HS-5 (cell line): Measurements from ENCODE around the gene RRM2.

Experiments
- DNase-seq: peaks from one replicate; pipeline ENCODE4 v3.0.0-alpha.2; 2012; ENCODE audit warnings: low read depth

The RRM2 gene

DNA sequence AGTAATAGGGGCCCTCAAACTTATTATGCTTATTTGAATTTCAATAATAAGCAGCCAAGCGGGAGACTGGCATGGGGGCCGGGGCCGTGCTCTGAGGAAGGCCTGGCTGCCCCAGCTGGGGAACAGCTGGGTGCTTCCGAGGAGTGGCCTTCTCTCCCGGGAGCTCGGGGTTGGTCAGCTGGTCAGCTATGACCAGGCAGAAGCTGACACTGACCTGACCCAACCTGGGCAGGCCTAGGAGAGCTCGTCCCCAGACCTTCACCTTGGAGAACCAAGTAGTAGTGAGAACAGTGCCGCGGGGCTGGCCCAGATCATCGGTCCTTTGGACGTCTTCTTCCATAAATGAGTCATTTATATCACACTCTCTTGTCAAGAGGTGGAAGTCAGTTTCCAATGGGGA is 36.1 kb downstream of the RRM2 start:
- no peak for DNase-seq

DNA sequence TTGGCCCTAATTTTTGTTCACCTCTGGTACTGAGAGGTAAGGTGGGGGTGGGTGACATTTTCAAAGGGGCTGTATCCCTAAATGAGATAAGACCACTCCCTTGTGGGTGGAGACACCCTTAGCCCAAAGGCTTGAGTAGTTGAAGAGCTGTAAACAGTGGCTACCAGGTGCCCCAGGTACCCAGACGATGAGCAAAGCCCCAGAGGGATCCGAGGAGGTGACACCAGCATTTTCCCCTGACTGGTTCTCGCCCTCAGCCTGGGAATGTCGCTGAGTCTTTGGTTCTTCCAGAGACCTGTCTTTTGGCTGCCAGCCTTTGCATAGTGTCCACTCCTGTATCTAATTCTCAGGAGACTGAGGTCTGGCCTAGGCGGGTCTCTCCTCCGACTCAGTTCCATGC is 36.5 kb downstream of the RRM2 start:
- DNase-seq: no peak

DNA sequence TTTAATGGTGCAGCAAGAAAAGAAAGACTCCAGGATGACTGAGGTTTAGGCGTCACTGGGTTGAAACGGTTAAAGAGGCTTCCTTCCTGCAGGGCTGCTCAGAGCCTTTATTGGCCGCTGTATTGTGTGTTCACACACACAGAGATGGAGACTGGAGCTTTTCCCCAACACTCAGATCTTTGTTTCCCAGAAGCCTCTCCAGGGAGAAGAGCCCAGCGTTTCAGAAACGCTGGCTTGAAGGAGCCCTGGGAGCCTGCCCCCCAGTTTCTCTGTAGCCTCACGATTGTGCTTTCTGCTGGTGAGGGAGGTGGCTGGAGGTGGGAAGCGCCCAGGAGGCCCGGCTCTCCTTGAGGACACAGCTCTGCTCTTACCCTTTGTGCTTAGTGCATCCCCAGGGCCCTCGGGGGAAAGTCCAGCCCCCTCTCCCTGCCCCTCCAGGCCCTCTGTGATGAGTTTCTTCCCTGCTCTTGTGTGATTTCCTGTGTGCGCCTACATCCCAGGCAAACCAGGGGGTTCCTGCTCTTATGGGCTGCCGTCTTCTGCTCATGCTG is 37.1 kb downstream of the RRM2 start:
- no peak for DNase-seq

DNA sequence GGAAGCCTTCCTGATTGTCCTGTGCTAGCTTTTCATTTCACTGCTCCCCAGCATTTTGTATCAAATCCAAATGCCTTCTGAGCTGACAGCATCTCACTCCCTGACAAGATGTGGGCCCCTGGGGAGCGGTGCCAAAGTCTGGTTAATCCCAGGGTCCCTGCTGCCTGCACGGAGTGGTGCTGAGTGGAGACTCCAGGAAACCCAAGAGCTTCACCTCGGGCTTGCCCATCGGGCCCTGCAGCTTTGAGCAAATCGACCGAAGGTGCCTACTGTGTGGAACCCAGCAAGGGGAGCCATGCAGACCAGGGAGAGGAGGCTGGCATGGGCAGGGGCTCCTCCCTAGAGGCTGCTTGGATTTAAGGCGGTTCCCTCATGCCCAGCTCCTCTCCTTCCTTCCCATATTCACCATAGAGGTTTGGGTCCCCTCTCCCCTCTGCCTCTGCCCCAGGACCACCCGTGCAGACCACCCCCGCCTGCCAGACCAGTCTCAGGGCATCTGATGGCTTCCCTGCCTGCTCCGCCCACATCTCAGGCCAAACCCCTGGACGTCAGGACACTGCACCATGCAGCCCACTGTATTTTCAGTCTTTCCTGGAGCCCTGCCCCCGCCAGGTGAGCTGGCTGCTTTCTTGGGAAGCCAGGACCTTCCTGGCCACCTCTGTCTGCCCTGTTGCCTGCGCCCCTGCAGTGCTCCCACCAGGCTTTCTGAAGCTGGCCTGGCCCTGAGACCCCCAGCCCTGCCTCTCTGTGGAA is 37.8 kb downstream of the RRM2 start:
- DNase-seq: no peak

DNA sequence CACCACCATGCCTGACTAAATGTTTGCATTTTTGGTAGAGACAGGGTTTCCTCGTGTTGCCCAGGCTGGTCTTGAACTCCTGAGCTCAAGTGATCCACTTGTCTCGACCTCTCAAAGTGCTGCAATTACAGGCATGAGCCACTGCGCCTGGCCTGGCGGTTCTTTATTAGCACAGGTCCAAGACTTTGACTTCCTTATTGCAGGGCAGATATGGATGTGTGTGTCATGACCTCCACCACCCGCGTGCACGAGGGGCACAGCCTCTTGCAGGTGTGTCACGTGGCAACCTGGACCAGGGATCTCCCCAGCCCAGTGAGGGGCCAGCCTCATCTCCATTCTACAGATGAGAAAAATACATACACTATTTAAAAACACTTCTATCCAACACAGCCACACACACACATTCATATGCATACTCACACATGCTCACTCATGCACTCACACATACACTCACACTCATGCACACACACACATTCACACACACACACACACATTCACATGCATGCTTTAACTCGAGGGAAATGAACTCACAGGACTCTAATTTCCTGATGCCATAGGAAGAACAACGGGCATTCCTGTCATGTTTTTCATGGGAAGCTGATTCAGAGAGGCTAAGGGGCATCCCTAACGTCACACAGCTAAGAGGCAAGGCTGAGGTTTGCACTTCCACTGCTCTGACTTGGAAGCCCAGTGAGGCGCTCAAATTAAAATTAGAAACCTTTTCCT is 38.8 kb downstream of the RRM2 start:
- DNase-seq: no peak

DNA sequence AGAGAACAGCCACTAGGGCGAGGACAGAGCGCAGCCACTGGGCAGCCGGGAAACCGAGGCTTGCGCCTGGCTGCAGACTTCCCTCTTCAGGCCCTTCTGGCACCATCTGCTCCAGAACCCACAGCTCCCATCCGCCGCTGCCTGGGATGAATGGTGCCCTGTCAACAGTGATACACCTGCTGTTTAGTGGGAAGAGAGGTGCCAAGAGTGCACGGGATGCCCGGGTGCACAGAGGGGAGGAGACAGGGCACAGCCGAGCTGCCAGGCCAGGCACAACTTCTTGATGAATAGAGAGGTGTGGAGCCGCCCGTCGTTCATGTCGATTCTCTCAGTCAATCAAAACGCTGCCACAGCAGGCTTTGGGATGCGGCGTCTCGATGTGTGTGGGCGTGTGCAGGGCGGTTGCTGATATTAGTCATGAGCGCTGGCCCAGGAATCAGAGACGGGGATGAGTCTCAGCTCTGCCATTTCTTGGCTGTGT is 39.5 kb downstream of the RRM2 start:
- DNase-seq: no peak

DNA sequence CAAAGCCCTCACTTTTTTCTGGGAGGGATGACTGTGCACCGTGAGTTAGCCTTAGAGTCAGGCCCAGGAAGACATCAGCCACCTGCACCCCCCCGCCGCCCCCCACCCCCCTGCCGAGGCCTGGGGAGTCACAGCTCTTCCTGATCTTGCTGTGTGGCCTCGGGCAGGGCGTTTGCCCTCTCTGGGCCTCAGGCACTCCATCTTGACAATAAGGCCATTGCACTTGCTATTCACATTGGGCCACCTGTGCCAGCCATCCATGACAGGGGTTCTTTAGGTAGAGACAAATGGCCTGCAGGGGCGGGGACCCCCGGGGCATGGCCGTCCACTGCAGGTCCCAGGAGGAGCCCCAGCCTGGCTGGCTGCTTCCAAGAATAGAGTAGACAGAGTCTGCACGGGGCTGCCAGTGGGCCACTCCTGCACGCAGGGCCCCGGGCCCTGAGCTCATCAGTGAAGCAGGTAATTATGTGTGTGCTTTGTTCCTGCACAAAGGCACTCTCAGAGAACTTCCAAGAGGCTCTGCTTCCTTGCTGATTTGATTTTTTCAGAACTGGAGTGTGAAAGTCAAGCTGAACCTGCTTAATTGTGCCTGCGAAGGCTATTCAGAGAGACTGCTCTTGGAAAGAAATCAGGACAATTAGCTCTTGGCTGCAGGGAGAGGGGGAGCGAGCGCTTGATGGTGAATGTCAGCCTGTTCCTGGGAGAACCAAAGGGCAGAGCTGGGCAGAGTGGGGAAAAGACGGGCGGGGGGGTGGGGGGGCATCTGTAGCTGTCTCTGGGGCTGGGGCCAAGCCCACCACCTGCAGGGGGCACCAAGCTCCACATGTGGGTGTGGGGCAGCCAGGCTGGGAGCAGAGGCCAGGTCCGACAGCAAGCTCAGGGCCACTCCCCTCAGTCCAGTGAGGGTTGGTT is 40.3 kb downstream of the RRM2 start:
- DNase-seq: no peak

DNA sequence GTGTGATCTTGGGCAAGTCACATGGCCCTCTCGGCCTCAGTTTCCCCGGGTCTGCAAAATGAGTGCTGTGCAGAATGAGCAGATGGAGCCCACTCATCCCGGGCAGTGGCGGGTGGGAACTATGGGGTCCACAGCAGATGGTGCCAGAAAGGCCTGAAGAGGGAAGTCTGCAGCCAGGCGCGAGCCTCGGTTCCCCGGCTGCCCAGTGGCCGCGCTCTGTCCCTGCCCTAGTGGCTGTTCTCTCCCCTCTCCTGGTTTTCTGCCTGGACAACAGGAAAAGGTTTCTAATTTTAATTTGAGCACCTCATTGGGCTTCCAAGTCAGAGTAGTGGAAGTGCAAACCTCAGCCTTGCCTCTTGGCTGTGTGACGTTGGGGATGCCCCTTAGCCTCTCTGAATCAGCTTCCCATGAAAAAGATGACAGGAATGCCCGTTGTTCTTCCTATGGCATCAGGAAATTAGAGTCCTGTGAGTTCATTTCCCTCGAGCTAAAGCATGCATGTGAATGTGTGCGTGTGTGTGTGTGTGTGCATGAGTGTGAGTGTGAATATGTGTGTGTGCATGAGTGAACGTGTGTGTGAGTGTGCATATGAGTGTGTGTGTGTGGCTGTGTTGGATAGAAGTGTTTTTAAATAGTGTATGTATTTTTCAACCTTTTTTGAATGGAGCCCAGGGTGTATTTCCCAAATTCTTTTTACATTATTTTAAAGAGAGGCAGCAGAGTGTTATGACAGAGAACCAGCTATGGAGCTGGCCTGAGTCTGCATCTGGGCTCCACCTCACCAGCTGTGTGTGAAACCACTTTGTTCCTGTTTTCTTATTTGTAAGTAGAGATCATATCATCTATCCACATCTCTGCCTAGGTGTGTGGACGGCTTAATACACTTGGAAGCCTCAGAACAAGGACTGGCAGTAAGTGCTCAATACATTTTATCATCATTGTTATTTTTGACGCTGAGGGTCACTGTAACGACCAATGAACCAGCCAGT is 41.3 kb downstream of the RRM2 start:
- no peak for DNase-seq

DNA sequence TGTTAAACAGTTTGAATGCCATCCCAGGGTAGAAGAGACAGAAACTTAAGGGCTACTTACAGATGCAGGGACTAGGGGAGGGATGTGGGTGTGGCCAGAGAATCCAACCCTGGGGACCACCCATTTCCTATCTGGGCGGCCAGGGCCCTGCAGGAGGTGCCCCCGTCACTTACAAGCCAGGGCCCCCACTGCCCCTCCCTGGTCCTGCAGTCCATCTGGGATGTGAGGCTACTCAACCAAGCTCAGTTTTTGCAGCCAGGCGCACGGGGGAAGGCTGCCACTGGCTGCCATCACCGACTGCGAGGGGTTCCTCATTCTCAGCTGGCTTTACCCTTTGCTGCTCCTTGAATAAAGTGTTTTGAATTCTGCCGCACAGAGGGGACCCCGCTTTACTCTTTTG is 42.1 kb downstream of the RRM2 start:
- no peak for DNase-seq

DNA sequence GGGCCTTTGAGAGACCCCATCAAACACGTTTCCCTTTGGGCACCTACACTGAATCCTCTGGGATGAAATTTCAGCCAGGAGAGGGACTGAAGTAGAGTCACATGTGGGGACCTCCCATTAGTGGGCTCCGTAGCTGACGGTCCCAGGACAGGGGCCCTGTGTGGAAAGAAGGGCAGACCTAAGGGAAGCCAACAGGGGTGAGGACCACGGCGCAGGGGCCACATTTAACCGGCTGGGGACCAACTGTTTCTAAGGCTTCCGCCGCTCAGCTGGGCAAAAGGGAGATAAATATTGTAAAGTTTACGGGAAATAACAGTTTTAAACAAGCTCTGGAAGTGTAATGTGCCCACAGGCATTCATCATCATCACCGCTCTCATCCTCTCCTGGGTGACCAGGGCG is 42.7 kb downstream of the RRM2 start:
- no peak for DNase-seq

DNA sequence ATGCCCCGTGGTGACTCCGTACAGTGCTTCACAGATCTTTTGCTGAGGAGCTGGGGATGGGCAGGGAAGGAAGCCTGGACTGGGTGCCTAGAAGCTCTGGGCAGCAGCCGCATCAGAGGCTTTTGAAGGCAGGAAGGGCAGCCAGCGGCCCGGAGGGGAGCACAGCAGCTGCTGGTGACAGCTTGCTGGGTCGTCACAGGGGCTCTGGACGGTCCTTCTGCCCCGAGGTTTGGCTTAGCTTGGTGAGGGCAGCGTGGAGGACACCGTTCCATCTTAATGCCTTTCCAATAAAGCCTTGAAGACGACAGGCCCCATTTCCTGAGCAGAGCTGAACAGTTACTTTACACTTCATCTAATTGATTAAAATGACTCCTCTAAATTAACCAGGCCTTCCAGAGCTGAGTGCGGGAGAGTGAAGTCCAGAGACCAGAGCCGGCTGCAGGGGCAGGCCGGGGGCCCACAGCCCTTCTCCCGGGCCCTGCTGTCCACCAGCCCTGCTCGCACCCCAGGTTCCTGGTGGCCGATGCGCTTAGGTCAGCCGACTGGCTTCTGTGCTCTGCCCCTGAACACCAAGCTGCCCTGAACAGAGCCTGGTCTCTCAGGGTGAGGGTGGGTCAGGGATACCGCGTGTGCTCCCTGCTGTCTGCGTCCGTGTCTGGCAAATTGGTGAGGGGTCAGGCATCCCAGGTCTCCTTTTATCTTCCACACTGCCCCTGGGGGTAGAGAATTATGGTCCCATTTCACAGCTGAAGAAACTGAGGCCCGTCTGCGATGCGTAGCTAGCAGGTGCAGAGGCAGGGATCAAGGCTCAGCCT is 43.5 kb downstream of the RRM2 start:
- DNase-seq: no peak

DNA sequence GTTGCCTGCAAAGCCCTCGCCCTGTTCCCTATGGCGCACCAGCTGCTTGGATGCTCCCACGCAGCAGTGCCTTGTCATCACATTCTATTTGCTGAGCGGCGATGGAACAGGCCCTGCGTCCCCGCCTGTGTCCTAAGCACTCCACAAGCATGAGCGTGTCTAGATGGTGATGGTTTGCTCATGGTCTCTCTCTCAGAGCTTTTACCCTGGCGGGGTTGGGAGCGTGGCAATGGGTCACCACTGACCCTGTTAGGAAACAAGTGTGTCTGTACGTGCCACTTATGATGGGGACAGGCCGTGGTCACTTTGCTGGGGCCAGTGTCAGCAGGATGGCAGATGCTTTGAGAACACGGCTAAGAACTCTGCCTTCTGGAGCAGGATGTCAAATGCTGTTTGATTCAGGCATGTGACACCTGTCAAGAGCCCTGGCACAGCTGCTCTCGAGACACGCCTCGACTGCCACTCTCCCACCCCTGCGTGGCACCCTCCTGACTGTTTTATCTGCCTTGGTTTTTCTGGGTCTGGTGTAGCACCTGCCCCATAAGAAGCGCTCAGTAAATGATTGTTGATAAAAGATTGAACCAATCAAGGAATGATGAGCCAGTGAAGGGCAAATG is 44.2 kb downstream of the RRM2 start:
- DNase-seq: no peak

DNA sequence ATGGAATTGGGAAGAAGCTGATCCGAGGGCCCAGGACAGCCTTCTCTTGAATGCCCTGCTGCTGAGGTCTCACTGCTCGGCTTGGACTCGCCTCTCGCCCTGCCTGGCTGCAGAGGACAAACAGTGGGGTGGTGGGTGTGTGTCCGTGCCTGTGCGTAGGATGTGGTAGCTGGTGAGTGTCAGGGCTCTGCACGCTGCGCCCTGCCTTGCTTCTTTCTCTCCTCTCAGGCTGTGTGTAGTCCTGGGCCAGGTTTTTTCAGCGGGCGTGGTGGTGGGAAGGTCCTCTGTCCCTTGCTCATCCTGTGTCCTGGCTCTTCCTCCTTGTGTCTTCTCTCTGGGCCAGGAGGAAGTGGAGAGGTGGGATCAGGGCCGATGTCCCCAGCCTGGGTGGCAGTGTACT is 44.8 kb downstream of the RRM2 start:
- no peak for DNase-seq

DNA sequence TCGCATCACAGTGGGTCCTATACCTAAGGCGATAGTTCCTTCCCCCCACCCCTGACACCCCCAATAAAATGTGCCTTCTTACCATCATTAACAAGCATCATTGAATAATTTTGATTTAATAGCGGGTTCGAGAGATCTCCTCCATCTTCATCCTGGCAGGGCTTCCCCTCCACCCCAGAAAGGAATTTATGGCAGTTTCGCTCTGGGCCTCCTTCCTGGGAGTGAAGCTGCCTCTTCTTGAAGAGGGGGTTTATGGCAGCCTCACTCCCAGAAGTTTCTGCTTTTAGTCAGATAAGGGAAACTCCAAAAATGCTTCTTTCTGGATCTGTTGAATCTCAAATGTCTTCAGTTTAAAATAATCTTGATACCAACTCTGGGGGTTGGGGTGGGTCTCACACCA is 45.7 kb downstream of the RRM2 start:
- no peak for DNase-seq

DNA sequence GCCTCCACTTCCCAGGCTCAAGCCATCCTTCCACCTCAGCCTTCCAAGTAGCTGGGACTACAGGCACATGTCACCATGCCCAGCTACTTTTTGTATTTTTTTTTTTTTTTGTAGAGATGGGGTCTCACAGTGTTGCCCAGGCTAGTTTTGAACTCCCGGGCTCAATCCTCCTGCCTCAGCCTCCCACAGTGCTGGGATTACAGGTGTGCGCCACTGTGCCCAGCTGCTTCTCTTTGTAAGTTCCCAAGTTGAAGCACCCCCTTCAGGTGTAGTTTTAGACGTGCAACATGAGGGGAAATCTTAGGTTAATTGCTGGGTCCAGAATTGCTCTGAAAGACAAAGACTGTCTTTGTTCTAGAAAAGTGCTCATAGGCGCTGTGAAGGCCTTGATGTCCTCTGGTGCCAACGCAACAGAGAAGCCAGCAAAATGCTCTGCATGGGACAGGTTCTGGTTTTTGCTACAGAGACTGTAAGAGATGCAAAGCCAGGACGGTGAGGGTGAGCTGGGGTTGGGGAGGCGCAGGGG is 46.6 kb downstream of the RRM2 start:
- DNase-seq: no peak

DNA sequence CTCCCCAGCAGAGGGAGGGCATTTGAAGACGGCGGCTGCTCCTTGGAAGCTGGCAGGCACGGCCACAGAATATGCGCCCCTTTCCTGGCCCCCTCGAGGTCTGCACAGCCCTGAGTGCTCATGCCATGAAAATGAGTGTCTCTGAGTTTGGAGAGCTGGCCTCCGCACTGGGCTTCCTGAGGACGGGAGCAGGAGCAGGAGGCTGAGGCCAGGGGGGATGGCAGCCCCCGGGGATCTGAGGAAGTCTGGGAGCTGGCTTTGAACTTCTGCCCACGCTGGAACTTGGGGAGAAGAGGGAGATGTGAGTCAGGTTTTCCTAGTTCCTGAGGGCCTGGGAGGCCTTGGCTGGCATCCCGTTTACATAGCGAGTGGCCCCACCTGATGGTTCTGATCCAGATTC is 47.0 kb downstream of the RRM2 start:
- no peak for DNase-seq

DNA sequence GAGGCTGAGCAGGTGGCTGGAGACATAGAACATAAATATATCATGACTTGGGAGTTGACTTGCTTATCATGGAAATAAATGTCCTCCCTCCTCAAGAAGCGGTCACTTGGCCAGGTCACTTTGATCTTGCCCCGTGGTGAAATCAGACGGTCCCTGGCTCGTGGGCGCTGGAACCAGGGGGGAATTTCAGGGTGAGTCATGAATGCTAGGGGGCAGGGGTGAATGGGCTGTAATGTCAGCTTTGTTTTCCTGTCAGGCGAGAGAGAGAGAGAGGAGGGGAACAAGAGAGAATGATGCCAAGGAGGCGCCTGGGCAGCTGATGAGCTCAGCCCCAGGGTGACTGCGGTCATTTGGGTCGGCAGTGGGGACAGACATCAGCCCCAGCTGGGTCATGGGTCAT is 47.7 kb downstream of the RRM2 start:
- DNase-seq: no peak

DNA sequence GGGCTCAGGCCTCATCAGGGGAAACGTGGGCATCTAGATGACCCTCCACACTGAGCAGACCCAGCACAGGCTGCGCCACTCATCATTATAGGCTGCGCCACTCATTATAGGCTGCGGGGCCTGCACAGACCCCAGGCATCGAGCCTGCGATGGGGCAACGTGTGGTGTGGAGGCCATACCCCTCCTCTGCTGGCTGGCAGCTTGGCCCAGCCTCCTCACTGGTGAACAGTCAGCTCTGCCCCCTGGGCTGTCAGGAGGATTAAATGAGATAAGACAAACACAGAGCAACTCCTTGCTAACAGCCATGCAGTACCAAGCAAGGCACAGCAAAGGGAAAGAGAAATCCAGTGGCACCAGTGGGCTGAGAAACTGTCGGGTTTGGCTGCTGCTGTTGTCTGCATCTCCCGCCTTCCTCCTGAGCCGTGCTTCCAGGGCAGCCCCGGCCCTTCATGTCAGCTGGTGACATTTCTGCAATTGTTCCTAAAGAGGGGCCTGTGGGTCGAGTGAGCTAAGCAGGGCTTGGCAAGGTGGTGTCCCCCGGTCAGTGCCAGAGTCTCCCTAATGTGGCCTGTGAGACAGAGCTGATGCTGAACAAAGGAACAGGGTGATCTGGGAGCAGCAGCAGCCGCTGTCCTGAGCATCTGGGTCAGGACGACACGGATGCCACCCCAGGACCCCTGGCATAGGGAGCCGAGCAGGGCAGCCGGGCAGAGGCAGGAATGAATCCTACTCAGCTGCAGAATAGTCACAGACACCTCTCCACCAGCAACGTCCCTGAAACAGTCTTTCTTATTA is 48.7 kb downstream of the RRM2 start:
- DNase-seq: no peak
